Measurements from ENCODE around the gene NUP205. TPM values are rescaled to one million over a fixed set of nuclear protein-coding genes. Genes with fewer than 3 reads are reported as not detected.
A peak's percentile ranks its signal among the peaks of the same experiment; 100 is the strongest.

Gene NUP205
- total and polyA plus RNA-seq, 2 of the 13 experiments (the other 11 are each of a cell fraction or from before 2014, with no cell fraction given), result 46.2 to 87.2 TPM

GRCh38 chr7:135662373-135663114, 104.8 kb downstream of the NUP205 start, which contains the start of gene STMP1 (continued):
- TF ChIP-seq, protein P1, sequence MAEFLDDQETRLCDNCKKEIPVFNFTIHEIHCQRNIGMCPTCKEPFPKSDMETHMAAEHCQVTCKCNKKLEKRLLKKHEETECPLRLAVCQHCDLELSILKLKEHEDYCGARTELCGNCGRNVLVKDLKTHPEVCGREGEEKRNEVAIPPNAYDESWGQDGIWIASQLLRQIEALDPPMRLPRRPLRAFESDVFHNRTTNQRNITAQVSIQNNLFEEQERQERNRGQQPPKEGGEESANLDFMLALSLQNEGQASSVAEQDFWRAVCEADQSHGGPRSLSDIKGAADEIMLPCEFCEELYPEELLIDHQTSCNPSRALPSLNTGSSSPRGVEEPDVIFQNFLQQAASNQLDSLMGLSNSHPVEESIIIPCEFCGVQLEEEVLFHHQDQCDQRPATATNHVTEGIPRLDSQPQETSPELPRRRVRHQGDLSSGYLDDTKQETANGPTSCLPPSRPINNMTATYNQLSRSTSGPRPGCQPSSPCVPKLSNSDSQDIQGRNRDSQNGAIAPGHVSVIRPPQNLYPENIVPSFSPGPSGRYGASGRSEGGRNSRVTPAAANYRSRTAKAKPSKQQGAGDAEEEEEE (CRISPR knock-in tag; IDR thresholded peaks at IDR 0.05; ENCODE audit: borderline replicate concordance), result peak; percentile 57; the same call in 1 of the 2 replicates
- TF ChIP-seq ZNF674 (CRISPR knock-in tag; IDR thresholded peaks at IDR 0.05; ENCODE audit: low read depth) (peak; percentile 95; the same call in 1 of the 2 replicates), ARNT (IDR thresholded peaks at IDR 0.05) (no peak), MYNN (CRISPR knock-in tag; IDR thresholded peaks at IDR 0.05; ENCODE audit: low read depth) (no peak), SIX1 (CRISPR knock-in tag; IDR thresholded peaks at IDR 0.05; ENCODE audit: borderline replicate concordance) (no peak), ZNF75D (CRISPR knock-in tag; IDR thresholded peaks at IDR 0.05; ENCODE audit: borderline replicate concordance) (no peak), MXD1 (CRISPR knock-in tag; IDR thresholded peaks at IDR 0.05) (no peak), ZNF777 (CRISPR knock-in tag; IDR thresholded peaks at IDR 0.05) (peak; percentile 62; the same call in 1 of the 2 replicates), SALL2 (CRISPR knock-in tag; IDR thresholded peaks at IDR 0.05) (peak; percentile 97), ZFP37 (CRISPR knock-in tag; IDR thresholded peaks at IDR 0.05; ENCODE audit: borderline replicate concordance) (peak; percentile 46; the same call in 1 of the 2 replicates), ZNF333 (CRISPR knock-in tag; IDR thresholded peaks at IDR 0.05; ENCODE audit: borderline replicate concordance) (no peak), SALL1 (CRISPR knock-in tag; IDR thresholded peaks at IDR 0.05) (peak; percentile 70; the same call in 1 of the 2 replicates), TCF7 (IDR thresholded peaks at IDR 0.05; ENCODE audit: low read depth) (no peak)
- TF ChIP-seq, protein P2, sequence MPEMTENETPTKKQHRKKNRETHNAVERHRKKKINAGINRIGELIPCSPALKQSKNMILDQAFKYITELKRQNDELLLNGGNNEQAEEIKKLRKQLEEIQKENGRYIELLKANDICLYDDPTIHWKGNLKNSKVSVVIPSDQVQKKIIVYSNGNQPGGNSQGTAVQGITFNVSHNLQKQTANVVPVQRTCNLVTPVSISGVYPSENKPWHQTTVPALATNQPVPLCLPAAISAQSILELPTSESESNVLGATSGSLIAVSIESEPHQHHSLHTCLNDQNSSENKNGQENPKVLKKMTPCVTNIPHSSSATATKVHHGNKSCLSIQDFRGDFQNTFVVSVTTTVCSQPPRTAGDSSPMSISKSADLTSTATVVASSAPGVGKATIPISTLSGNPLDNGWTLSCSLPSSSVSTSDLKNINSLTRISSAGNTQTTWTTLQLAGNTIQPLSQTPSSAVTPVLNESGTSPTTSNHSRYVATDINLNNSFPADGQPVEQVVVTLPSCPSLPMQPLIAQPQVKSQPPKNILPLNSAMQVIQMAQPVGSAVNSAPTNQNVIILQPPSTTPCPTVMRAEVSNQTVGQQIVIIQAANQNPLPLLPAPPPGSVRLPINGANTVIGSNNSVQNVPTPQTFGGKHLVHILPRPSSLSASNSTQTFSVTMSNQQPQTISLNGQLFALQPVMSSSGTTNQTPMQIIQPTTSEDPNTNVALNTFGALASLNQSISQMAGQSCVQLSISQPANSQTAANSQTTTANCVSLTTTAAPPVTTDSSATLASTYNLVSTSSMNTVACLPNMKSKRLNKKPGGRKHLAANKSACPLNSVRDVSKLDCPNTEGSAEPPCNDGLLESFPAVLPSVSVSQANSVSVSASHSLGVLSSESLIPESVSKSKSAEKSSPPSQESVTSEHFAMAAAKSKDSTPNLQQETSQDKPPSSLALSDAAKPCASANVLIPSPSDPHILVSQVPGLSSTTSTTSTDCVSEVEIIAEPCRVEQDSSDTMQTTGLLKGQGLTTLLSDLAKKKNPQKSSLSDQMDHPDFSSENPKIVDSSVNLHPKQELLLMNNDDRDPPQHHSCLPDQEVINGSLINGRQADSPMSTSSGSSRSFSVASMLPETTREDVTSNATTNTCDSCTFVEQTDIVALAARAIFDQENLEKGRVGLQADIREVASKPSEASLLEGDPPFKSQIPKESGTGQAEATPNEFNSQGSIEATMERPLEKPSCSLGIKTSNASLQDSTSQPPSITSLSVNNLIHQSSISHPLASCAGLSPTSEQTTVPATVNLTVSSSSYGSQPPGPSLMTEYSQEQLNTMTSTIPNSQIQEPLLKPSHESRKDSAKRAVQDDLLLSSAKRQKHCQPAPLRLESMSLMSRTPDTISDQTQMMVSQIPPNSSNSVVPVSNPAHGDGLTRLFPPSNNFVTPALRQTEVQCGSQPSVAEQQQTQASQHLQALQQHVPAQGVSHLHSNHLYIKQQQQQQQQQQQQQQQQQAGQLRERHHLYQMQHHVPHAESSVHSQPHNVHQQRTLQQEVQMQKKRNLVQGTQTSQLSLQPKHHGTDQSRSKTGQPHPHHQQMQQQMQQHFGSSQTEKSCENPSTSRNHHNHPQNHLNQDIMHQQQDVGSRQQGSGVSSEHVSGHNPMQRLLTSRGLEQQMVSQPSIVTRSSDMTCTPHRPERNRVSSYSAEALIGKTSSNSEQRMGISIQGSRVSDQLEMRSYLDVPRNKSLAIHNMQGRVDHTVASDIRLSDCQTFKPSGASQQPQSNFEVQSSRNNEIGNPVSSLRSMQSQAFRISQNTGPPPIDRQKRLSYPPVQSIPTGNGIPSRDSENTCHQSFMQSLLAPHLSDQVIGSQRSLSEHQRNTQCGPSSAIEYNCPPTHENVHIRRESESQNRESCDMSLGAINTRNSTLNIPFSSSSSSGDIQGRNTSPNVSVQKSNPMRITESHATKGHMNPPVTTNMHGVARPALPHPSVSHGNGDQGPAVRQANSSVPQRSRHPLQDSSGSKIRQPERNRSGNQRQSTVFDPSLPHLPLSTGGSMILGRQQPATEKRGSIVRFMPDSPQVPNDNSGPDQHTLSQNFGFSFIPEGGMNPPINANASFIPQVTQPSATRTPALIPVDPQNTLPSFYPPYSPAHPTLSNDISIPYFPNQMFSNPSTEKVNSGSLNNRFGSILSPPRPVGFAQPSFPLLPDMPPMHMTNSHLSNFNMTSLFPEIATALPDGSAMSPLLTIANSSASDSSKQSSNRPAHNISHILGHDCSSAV (CRISPR knock-in tag; IDR thresholded peaks at IDR 0.05; ENCODE audit: borderline replicate concordance), result no peak; the same call in 1 of the 2 replicates
- TF ChIP-seq, protein P3, sequence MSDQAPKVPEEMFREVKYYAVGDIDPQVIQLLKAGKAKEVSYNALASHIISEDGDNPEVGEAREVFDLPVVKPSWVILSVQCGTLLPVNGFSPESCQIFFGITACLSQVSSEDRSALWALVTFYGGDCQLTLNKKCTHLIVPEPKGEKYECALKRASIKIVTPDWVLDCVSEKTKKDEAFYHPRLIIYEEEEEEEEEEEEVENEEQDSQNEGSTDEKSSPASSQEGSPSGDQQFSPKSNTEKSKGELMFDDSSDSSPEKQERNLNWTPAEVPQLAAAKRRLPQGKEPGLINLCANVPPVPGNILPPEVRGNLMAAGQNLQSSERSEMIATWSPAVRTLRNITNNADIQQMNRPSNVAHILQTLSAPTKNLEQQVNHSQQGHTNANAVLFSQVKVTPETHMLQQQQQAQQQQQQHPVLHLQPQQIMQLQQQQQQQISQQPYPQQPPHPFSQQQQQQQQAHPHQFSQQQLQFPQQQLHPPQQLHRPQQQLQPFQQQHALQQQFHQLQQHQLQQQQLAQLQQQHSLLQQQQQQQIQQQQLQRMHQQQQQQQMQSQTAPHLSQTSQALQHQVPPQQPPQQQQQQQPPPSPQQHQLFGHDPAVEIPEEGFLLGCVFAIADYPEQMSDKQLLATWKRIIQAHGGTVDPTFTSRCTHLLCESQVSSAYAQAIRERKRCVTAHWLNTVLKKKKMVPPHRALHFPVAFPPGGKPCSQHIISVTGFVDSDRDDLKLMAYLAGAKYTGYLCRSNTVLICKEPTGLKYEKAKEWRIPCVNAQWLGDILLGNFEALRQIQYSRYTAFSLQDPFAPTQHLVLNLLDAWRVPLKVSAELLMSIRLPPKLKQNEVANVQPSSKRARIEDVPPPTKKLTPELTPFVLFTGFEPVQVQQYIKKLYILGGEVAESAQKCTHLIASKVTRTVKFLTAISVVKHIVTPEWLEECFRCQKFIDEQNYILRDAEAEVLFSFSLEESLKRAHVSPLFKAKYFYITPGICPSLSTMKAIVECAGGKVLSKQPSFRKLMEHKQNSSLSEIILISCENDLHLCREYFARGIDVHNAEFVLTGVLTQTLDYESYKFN (CRISPR knock-in tag; conservative IDR thresholded peaks at IDR 0.05), result peak; percentile 57

All from HepG2 (cell line).